ENCODE results near the gene RALGAPA1. TPM values are rescaled to one million over a fixed set of nuclear protein-coding genes. Genes with fewer than 3 reads are reported as not detected.

RALGAPA1 gene
- total and polyA plus RNA-seq, 4 donors, result 4.6 to 38.7 (median 13.4) TPM

DNA sequence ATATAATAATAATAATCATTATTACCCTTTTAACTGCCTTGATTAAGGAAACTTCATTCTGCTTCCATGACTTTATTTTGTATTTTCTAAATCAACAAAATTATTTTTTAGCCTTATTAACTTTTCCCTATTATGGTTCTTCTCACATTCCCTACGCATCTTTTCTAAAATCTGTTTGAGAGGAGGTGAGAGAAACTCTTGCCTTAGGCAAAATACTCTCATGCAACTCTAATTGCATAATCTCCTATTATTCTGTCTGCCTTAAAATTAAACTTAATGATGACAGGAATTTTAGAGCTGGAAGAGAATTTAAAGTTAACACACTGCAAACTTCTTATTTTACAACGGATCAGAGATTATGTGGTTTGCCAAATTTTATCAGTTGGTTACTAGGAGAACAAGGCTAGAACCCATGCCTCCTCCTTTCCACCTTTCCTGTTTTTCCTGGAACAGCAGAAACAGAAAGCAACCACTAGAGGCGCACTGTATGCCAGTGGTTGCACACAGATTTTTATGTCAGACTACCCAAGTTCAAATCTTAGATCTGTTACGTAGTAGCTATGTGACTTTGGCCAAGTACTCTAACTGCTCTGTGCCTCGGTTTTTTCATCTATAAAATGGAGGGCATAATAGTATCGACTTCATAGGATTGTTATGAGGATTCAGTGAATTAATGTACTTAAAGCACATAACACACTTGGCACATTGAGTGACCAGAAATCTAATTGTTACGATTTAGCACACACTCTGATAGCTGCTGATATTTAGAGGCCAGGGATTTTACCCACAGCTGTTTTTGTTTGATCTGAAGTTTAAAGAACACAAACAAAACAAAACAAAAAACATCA, 12.7 kb upstream of the RALGAPA1 start:
- H3K4me1 ChIP-seq (ENCODE audit: control insufficient read depth in 4 of 4, insufficient read depth in 4 of 4, low read length in 3 of 4), result peaks cover 0 to 6% (median 4%) of the 10 kb centered on the region in 4 donors
- no peak for DNase-seq (ENCODE audit: low spot score)
- WGBS, result 25% methylated on average over 7 of the region's 7 CpGs
- no peak overlapping the region for H3K4me3 ChIP-seq (ENCODE audit: low read depth in 1 of 3, low read length in 3 of 3)
- no peaks in the 10 kb centered on the region for H3K9me3 ChIP-seq (ENCODE audit: control insufficient read depth in 4 of 4, low read length in 3 of 4)
- TF ChIP-seq RAD21 (IDR thresholded peaks at IDR 0.05), result peak in 1 of 2 donors; percentile 65
- TF ChIP-seq JUND (IDR thresholded peaks at IDR 0.05), result peak in 1 of 2 donors; percentile 19
- peak in 1 of 2 donors; percentile 14 for TF ChIP-seq HNF4A (conservative IDR thresholded peaks at IDR 0.05)
- TF ChIP-seq RXRA (IDR thresholded peaks at IDR 0.05), result no peak
- TF ChIP-seq HNF4G (IDR thresholded peaks at IDR 0.05), result no peak
- TF ChIP-seq, protein P1, sequence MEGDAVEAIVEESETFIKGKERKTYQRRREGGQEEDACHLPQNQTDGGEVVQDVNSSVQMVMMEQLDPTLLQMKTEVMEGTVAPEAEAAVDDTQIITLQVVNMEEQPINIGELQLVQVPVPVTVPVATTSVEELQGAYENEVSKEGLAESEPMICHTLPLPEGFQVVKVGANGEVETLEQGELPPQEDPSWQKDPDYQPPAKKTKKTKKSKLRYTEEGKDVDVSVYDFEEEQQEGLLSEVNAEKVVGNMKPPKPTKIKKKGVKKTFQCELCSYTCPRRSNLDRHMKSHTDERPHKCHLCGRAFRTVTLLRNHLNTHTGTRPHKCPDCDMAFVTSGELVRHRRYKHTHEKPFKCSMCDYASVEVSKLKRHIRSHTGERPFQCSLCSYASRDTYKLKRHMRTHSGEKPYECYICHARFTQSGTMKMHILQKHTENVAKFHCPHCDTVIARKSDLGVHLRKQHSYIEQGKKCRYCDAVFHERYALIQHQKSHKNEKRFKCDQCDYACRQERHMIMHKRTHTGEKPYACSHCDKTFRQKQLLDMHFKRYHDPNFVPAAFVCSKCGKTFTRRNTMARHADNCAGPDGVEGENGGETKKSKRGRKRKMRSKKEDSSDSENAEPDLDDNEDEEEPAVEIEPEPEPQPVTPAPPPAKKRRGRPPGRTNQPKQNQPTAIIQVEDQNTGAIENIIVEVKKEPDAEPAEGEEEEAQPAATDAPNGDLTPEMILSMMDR (IDR thresholded peaks at IDR 0.05; ENCODE audit: low read depth, low read length, missing input control), result peak; percentile 65
- TF ChIP-seq, protein P2, sequence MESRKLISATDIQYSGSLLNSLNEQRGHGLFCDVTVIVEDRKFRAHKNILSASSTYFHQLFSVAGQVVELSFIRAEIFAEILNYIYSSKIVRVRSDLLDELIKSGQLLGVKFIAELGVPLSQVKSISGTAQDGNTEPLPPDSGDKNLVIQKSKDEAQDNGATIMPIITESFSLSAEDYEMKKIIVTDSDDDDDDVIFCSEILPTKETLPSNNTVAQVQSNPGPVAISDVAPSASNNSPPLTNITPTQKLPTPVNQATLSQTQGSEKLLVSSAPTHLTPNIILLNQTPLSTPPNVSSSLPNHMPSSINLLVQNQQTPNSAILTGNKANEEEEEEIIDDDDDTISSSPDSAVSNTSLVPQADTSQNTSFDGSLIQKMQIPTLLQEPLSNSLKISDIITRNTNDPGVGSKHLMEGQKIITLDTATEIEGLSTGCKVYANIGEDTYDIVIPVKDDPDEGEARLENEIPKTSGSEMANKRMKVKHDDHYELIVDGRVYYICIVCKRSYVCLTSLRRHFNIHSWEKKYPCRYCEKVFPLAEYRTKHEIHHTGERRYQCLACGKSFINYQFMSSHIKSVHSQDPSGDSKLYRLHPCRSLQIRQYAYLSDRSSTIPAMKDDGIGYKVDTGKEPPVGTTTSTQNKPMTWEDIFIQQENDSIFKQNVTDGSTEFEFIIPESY (IDR thresholded peaks at IDR 0.05), result no peak
- TF ChIP-seq TAF1 (conservative IDR thresholded peaks at IDR 0.05), result no peak
- no peaks in the 10 kb centered on the region for H3K36me3 ChIP-seq (ENCODE audit: control insufficient read depth in 4 of 4, insufficient read depth in 3 of 4, low read depth in 1 of 4, low read length in 3 of 4)
- no peak overlapping the region for H3K27ac ChIP-seq (ENCODE audit: low read depth in 1 of 2, low read length in 2 of 2)
- no peaks in the 10 kb centered on the region for H3K27me3 ChIP-seq (ENCODE audit: control insufficient read depth in 4 of 4, insufficient read depth in 4 of 4, low read length in 3 of 4)
- no peak overlapping the region for H3K9ac ChIP-seq (ENCODE audit: low read depth in 1 of 2, low read length in 2 of 2)

DNA sequence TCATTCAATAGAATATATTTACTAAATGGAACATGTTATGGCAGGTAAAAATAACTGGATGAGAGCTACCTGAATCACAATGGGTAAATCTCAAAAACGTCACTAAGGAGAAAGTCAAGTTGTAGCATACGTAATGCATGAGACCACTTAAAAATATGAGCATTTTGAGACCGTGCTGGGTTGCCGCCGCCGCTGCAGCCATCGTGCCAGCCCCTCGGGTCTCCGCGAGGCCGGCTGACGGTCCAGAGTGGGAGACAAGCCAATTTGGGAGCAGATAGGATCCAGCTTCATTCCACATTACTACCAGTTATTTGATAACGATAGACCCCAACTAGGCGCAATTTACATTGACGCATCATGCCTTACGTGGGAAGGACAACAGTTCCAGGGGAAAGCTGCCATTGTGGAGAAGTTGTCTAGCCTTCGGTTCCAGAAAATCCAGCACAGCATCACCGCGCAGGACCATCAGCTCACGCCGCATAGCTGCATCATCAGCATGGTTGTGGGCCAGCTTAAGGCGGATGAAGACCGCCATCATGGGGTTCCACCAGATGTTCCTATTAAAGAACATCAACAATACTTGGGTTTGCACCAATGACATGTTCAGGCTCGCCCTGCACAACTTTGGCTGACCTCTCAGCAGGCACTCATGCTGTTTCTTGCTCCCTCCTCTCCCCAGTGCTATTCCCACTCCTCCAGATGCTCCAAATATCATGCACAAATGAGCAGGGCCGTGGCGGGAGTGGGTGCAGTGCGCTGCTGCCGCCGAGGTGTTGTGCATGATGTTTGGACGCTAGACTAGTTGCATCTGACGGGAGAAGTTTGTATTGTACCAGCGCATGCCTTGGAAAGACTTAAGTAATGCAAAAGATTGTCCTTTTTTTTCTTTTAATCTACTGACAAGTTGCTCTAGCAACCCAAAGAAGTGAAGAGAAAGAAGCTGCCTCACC, 10.8 kb upstream of the RALGAPA1 start:
- Histone ChIP-seq H3K9ac (ENCODE audit: low read depth in 1 of 2, low read length in 2 of 2) (no peak overlapping the region), H3K27ac (ENCODE audit: low read depth in 1 of 2, low read length in 2 of 2) (no peak overlapping the region), H3K4me1 (ENCODE audit: control insufficient read depth in 4 of 4, insufficient read depth in 4 of 4, low read length in 3 of 4) (no peaks in the 10 kb centered on the region), H3K27me3 (ENCODE audit: control insufficient read depth in 4 of 4, insufficient read depth in 4 of 4, low read length in 3 of 4) (no peaks in the 10 kb centered on the region), H3K9me3 (ENCODE audit: control insufficient read depth in 4 of 4, low read length in 3 of 4) (no peaks in the 10 kb centered on the region), H3K36me3 (ENCODE audit: control insufficient read depth in 4 of 4, insufficient read depth in 3 of 4, low read depth in 1 of 4, low read length in 3 of 4) (no peaks in the 10 kb centered on the region), H3K4me3 (ENCODE audit: low read depth in 1 of 3, low read length in 3 of 3) (no peak overlapping the region)
- 94% methylated on average over 32 of the region's 32 CpGs for WGBS
- TF ChIP-seq YY1 (IDR thresholded peaks at IDR 0.05), result no peak
- no peak for TF ChIP-seq HNF4G (IDR thresholded peaks at IDR 0.05)
- no peak for TF ChIP-seq JUND (IDR thresholded peaks at IDR 0.05)
- TF ChIP-seq RAD21 (IDR thresholded peaks at IDR 0.05), result no peak
- TF ChIP-seq, protein P3, sequence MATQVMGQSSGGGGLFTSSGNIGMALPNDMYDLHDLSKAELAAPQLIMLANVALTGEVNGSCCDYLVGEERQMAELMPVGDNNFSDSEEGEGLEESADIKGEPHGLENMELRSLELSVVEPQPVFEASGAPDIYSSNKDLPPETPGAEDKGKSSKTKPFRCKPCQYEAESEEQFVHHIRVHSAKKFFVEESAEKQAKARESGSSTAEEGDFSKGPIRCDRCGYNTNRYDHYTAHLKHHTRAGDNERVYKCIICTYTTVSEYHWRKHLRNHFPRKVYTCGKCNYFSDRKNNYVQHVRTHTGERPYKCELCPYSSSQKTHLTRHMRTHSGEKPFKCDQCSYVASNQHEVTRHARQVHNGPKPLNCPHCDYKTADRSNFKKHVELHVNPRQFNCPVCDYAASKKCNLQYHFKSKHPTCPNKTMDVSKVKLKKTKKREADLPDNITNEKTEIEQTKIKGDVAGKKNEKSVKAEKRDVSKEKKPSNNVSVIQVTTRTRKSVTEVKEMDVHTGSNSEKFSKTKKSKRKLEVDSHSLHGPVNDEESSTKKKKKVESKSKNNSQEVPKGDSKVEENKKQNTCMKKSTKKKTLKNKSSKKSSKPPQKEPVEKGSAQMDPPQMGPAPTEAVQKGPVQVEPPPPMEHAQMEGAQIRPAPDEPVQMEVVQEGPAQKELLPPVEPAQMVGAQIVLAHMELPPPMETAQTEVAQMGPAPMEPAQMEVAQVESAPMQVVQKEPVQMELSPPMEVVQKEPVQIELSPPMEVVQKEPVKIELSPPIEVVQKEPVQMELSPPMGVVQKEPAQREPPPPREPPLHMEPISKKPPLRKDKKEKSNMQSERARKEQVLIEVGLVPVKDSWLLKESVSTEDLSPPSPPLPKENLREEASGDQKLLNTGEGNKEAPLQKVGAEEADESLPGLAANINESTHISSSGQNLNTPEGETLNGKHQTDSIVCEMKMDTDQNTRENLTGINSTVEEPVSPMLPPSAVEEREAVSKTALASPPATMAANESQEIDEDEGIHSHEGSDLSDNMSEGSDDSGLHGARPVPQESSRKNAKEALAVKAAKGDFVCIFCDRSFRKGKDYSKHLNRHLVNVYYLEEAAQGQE (IDR thresholded peaks at IDR 0.05), result no peak
- DNase-seq (ENCODE audit: low spot score), result no peak
